ENCODE data around the gene PRCC. TPM values are rescaled to one million over a fixed set of nuclear protein-coding genes. Genes with fewer than 3 reads are reported as not detected.

The PRCC gene
- total RNA-seq, 1 donor from 2014 or later, result 93.2 TPM

GRCh38 chr1:156741481-156741983, 25.8 kb upstream of the PRCC start:
- Mint-ChIP-seq H3K4me3 (ENCODE audit: low read depth) (peak overlapping the region; percentile 97), H3K9me3 (ENCODE audit: low read depth) (no peaks in the 10 kb centered on the region), H3K36me3 (ENCODE audit: insufficient read depth) (peaks cover 13% of the 10 kb centered on the region), H3K27ac (peak overlapping the region; percentile 98), H3K27me3 (no peaks in the 10 kb centered on the region), H3K4me1 (ENCODE audit: low read depth) (peaks cover 26% of the 10 kb centered on the region)
- no peak for TF ChIP-seq CTCF (IDR thresholded peaks at IDR 0.05; ENCODE audit: unreplicated experiment)
- no peak for DNase-seq (ENCODE audit: low spot score, unreplicated experiment)

GRCh38 chr1:156742017-156742416, 25.3 kb upstream of the PRCC start:
- no peak for TF ChIP-seq CTCF (IDR thresholded peaks at IDR 0.05; ENCODE audit: unreplicated experiment)
- peaks cover 13% of the 10 kb centered on the region for H3K36me3 Mint-ChIP-seq (ENCODE audit: insufficient read depth)
- DNase-seq (ENCODE audit: low spot score, unreplicated experiment), result no peak
- H3K4me1 Mint-ChIP-seq (ENCODE audit: low read depth), result peaks cover 28% of the 10 kb centered on the region
- H3K9me3 Mint-ChIP-seq (ENCODE audit: low read depth), result no peaks in the 10 kb centered on the region
- H3K4me3 Mint-ChIP-seq (ENCODE audit: low read depth), result no peak overlapping the region
- H3K27ac Mint-ChIP-seq, result peak overlapping the region; percentile 98
- H3K27me3 Mint-ChIP-seq, result no peaks in the 10 kb centered on the region

- no peak for DNase-seq (ENCODE audit: low spot score, unreplicated experiment)
- H3K9me3 Mint-ChIP-seq (ENCODE audit: low read depth), result no peaks in the 10 kb centered on the region
- no peak overlapping the region for H3K4me3 Mint-ChIP-seq (ENCODE audit: low read depth)
- no peak overlapping the region for H3K27ac Mint-ChIP-seq
- no peaks in the 10 kb centered on the region for H3K27me3 Mint-ChIP-seq
- peaks cover 13% of the 10 kb centered on the region for H3K36me3 Mint-ChIP-seq (ENCODE audit: insufficient read depth)
- no peak for TF ChIP-seq CTCF (IDR thresholded peaks at IDR 0.05; ENCODE audit: unreplicated experiment)
- H3K4me1 Mint-ChIP-seq (ENCODE audit: low read depth), result peaks cover 34% of the 10 kb centered on the region
Measured at GRCh38 chr1:156742801-156743200, 24.5 kb upstream of the PRCC start.

- TF ChIP-seq CTCF (IDR thresholded peaks at IDR 0.05; ENCODE audit: unreplicated experiment), result no peak
- Mint-ChIP-seq H3K9me3 (ENCODE audit: low read depth) (no peaks in the 10 kb centered on the region), H3K27ac (peak overlapping the region; percentile 85), H3K4me3 (ENCODE audit: low read depth) (no peak overlapping the region), H3K36me3 (ENCODE audit: insufficient read depth) (peaks cover 13% of the 10 kb centered on the region), H3K27me3 (no peaks in the 10 kb centered on the region), H3K4me1 (ENCODE audit: low read depth) (peaks cover 42% of the 10 kb centered on the region)
- DNase-seq (ENCODE audit: low spot score, unreplicated experiment), result no peak
Measured at GRCh38 chr1:156743367-156744302, 23.7 kb upstream of the PRCC start.

- H3K27ac Mint-ChIP-seq, result peak overlapping the region; percentile 85
- H3K4me3 Mint-ChIP-seq (ENCODE audit: low read depth), result no peak overlapping the region
- peaks cover 50% of the 10 kb centered on the region for H3K4me1 Mint-ChIP-seq (ENCODE audit: low read depth)
Measured at GRCh38 chr1:156744344-156744743, 23.0 kb upstream of the PRCC start.

More at GRCh38 chr1:156744344-156744743, 23.0 kb upstream of the PRCC start:
- no peak for DNase-seq (ENCODE audit: low spot score, unreplicated experiment)
- H3K27me3 Mint-ChIP-seq, result no peaks in the 10 kb centered on the region
- TF ChIP-seq CTCF (IDR thresholded peaks at IDR 0.05; ENCODE audit: unreplicated experiment), result no peak
- H3K9me3 Mint-ChIP-seq (ENCODE audit: low read depth), result no peaks in the 10 kb centered on the region
- peaks cover 13% of the 10 kb centered on the region for H3K36me3 Mint-ChIP-seq (ENCODE audit: insufficient read depth)
